Bone marrow (tissue), 2 donors: ENCODE data around the gene GRHL1.
"Not testable (repeated sequence)": the region's sequence is repeated elsewhere in the genome, so short reads cannot be mapped to it uniquely, and the experiment has no call there.

Experiments
- DNase-seq, 2 donors: peaks; one replicate each; lab custom pipeline; 2025; lab: John Stamatoyannopoulos, UW

GRHL1 gene

GRCh38 chr2:10009811-10010781 is 58.6 kb downstream of the GRHL1 start:
- no peak for DNase-seq

GRCh38 chr2:10010861-10011605 is 59.5 kb downstream of the GRHL1 start:
- DNase-seq: not testable (repeated sequence)

GRCh38 chr2:10011606-10012325 is 60.3 kb downstream of the GRHL1 start:
- DNase-seq: not testable (repeated sequence)

GRCh38 chr2:10012366-10012962 is 61.0 kb downstream of the GRHL1 start:
- not testable (repeated sequence) for DNase-seq

- DNase-seq: no peak
Measured at GRCh38 chr2:10012963-10013461, 61.5 kb downstream of the GRHL1 start.

GRCh38 chr2:10013651-10014417 is 62.3 kb downstream of the GRHL1 start:
- DNase-seq: not testable (repeated sequence)

- DNase-seq: no peak
Measured at GRCh38 chr2:10014418-10015190, 63.1 kb downstream of the GRHL1 start.

- DNase-seq: not testable (repeated sequence)
Measured at GRCh38 chr2:10015376-10015989, 64.0 kb downstream of the GRHL1 start.

GRCh38 chr2:10016001-10016801 is 64.7 kb downstream of the GRHL1 start:
- no peak for DNase-seq

- no peak for DNase-seq
Measured at GRCh38 chr2:10016802-10017258, 65.3 kb downstream of the GRHL1 start.

- DNase-seq: no peak
Measured at GRCh38 chr2:10017313-10017941, 65.9 kb downstream of the GRHL1 start.

- no peak for DNase-seq
Measured at GRCh38 chr2:10019174-10019573, 67.7 kb downstream of the GRHL1 start.

- no peak for DNase-seq
Measured at GRCh38 chr2:10019602-10020400, 68.3 kb downstream of the GRHL1 start.

- no peak for DNase-seq
Measured at GRCh38 chr2:10022041-10022421, 70.5 kb downstream of the GRHL1 start.

GRCh38 chr2:10022445-10022844 is 71.0 kb downstream of the GRHL1 start:
- DNase-seq: no peak

GRCh38 chr2:10022966-10023662 is 71.6 kb downstream of the GRHL1 start:
- DNase-seq: no peak
